GM21528 (cell line): ENCODE results near the gene ZNF396.
A peak's percentile ranks its signal among the peaks of the same experiment; 100 is the strongest.

Source experiments
- ATAC-seq: cut with Tn5 transposase; IDR thresholded peaks from one replicate; pipeline ENCODE4 v1.9.1; 2021; ENCODE audit warnings: mild to moderate bottlenecking, moderate library complexity; ENCODE audit not compliant: unreplicated experiment, low FRiP score

Gene ZNF396

GRCh38 chr18:35386600-35387100 is 9.5 kb upstream of the ZNF396 start:
- peak; percentile 67 for ATAC-seq

GRCh38 chr18:35383136-35383535 is 6.0 kb upstream of the ZNF396 start:
- ATAC-seq = no peak

- no peak for ATAC-seq
Observed at GRCh38 chr18:35379421-35379820, 2.3 kb upstream of the ZNF396 start.

- ATAC-seq = no peak
Observed at GRCh38 chr18:35378574-35378896, 1.4 kb upstream of the ZNF396 start.

- no peak for ATAC-seq
Observed at GRCh38 chr18:35377875-35378573, 887 bp upstream of the ZNF396 start.

GRCh38 chr18:35376393-35376741 is 770 bp downstream of the ZNF396 start:
- peak; percentile 55 for ATAC-seq

GRCh38 chr18:35374708-35375107 is 2.4 kb downstream of the ZNF396 start:
- no peak for ATAC-seq

- no peak for ATAC-seq
Observed at GRCh38 chr18:35371412-35372195, 5.5 kb downstream of the ZNF396 start.

GRCh38 chr18:35369126-35369525 is 8.0 kb downstream of the ZNF396 start:
- no peak for ATAC-seq

- ATAC-seq = no peak
Observed at GRCh38 chr18:35368595-35368994, 8.5 kb downstream of the ZNF396 start.

GRCh38 chr18:35362531-35362930 is 14.6 kb downstream of the ZNF396 start:
- no peak for ATAC-seq

- no peak for ATAC-seq
Observed at GRCh38 chr18:35361570-35362321, 15.4 kb downstream of the ZNF396 start.

GRCh38 chr18:35355140-35355618 is 22.0 kb downstream of the ZNF396 start:
- peak; percentile 88 for ATAC-seq

- no peak for ATAC-seq
Observed at GRCh38 chr18:35352778-35353177, 24.4 kb downstream of the ZNF396 start.

GRCh38 chr18:35352283-35352682 is 24.9 kb downstream of the ZNF396 start:
- no peak for ATAC-seq

- ATAC-seq = no peak
Observed at GRCh38 chr18:35348001-35348400, 29.1 kb downstream of the ZNF396 start.

GRCh38 chr18:35345950-35346349 is 31.2 kb downstream of the ZNF396 start:
- no peak for ATAC-seq

GRCh38 chr18:35345460-35345921 is 31.6 kb downstream of the ZNF396 start:
- ATAC-seq = no peak

GRCh38 chr18:35344736-35345459 is 32.2 kb downstream of the ZNF396 start:
- peak; percentile 18 for ATAC-seq
